KMS-11 (cell line): ENCODE data around the gene PGLYRP2.

Source experiments
- H2AFZ ChIP-seq: fragments of 200-600 bp; sonication (generic); 2 replicates; pipeline ENCODE4 v1.6.1; 2016; ENCODE audit warnings: antibody characterized with exemption, mixed run types, low read depth
- H3K27ac ChIP-seq: fragments of 200-600 bp; sonication (generic); 2 replicates; pipeline ENCODE4 v1.6.1; 2016; ENCODE audit warnings: mild to moderate bottlenecking, mixed run types
- H3K27me3 ChIP-seq: fragments of 200-600 bp; sonication (generic); 2 replicates; pipeline ENCODE4 v1.6.1; 2017; ENCODE audit warnings: mild to moderate bottlenecking, low read depth, mixed run types, moderate library complexity; ENCODE audit not compliant: insufficient read depth
- H3K36me3 ChIP-seq: fragments of 200-600 bp; sonication (generic); 2 replicates; pipeline ENCODE4 v1.6.1; 2017; ENCODE audit warnings: mild to moderate bottlenecking, mixed run types; ENCODE audit not compliant: insufficient read depth
- H3K4me1 ChIP-seq: fragments of 200-600 bp; sonication (generic); 2 replicates; pipeline ENCODE4 v1.6.1; 2016; ENCODE audit warnings: mild to moderate bottlenecking, low read depth, mixed run types; ENCODE audit not compliant: poor library complexity, severe bottlenecking
- H3K4me2 ChIP-seq: fragments of 200-600 bp; sonication (generic); 2 replicates; pipeline ENCODE4 v1.7.0; 2016; ENCODE audit warnings: mild to moderate bottlenecking, mixed run types
- H3K4me3 ChIP-seq: fragments of 200-600 bp; sonication (generic); IDR thresholded peaks from 2 replicates; pipeline ENCODE4 v1.6.1; 2017; ENCODE audit warnings: low read depth, low read length, mixed read lengths; ENCODE audit not compliant: insufficient read depth
- H3K79me2 ChIP-seq: fragments of 200-600 bp; sonication (generic); 2 replicates; pipeline ENCODE4 v1.6.1; 2016; ENCODE audit warnings: low read depth, mixed run types; ENCODE audit not compliant: insufficient read depth
- H3K9ac ChIP-seq: fragments of 200-600 bp; sonication (generic); 2 replicates; pipeline ENCODE4 v1.6.1; 2016; ENCODE audit warnings: mild to moderate bottlenecking, mixed run types
- H4K20me1 ChIP-seq: fragments of 200-600 bp; sonication (generic); 2 replicates; pipeline ENCODE4 v1.6.1; 2016; ENCODE audit warnings: mild to moderate bottlenecking, mixed run types; ENCODE audit not compliant: insufficient read depth
- CTCF ChIP-seq: fragments of 200-600 bp; sonication (generic); conservative IDR thresholded peaks from 2 replicates; pipeline ENCODE4 v1.6.1; 2017; ENCODE audit warnings: low read depth, mild to moderate bottlenecking, antibody characterized with exemption, low read length, moderate library complexity, mixed read lengths

The PGLYRP2 gene

GRCh38 chr19:15453091-15453578 is 26.2 kb downstream of the PGLYRP2 start:
- peaks cover 6% of the 10 kb centered on the region for H3K4me1 ChIP-seq
- no peak overlapping the region for H3K9ac ChIP-seq
- no peak for TF ChIP-seq CTCF
- H4K20me1 ChIP-seq: no peaks in the 10 kb centered on the region
- H3K4me2 ChIP-seq: no peak overlapping the region
- H3K27ac ChIP-seq: no peak overlapping the region
- no peaks in the 10 kb centered on the region for H3K36me3 ChIP-seq
- no peak overlapping the region for H2AFZ ChIP-seq
- no peak overlapping the region for H3K4me3 ChIP-seq
- H3K79me2 ChIP-seq: no peaks in the 10 kb centered on the region
- H3K27me3 ChIP-seq: no peaks in the 10 kb centered on the region

GRCh38 chr19:15452111-15453047 is 26.9 kb downstream of the PGLYRP2 start:
- Histone ChIP-seq H3K27ac (no peak overlapping the region), H3K79me2 (no peaks in the 10 kb centered on the region), H3K4me2 (no peak overlapping the region), H3K4me3 (no peak overlapping the region), H2AFZ (no peak overlapping the region), H4K20me1 (no peaks in the 10 kb centered on the region), H3K36me3 (no peaks in the 10 kb centered on the region), H3K4me1 (peaks cover 6% of the 10 kb centered on the region), H3K9ac (no peak overlapping the region), H3K27me3 (no peaks in the 10 kb centered on the region)
- TF ChIP-seq CTCF: no peak

GRCh38 chr19:15450528-15450890 is 28.8 kb downstream of the PGLYRP2 start:
- Histone ChIP-seq H3K79me2 (no peaks in the 10 kb centered on the region), H3K9ac (no peak overlapping the region), H3K4me3 (no peak overlapping the region), H4K20me1 (no peaks in the 10 kb centered on the region), H3K27me3 (no peaks in the 10 kb centered on the region), H3K4me1 (peaks cover 6% of the 10 kb centered on the region), H3K27ac (no peak overlapping the region), H2AFZ (no peak overlapping the region), H3K36me3 (no peaks in the 10 kb centered on the region), H3K4me2 (no peak overlapping the region)
- no peak for TF ChIP-seq CTCF

GRCh38 chr19:15449620-15450527 is 29.4 kb downstream of the PGLYRP2 start, which contains the start of gene WIZ:
TSS of gene WIZ (minus strand) at chr19:15449956. CDS start at chr19:15448307, 1,649 bp downstream.
- H3K79me2 ChIP-seq: no peaks in the 10 kb centered on the region
- TF ChIP-seq CTCF: no peak
- H3K9ac ChIP-seq: no peak within 1 kb of the TSS
- H2AFZ ChIP-seq: peak within 1 kb of the TSS; percentile 67
- peaks cover 6% of the 10 kb centered on the region for H3K4me1 ChIP-seq
- no peak within 1 kb of the TSS for H3K4me3 ChIP-seq
- H4K20me1 ChIP-seq: no peaks in the 10 kb centered on the region
- H3K36me3 ChIP-seq: no peaks in the 10 kb centered on the region
- peak within 1 kb of the TSS; percentile 45; the same call in 1 of the 2 replicates for H3K4me2 ChIP-seq
- no peaks in the 10 kb centered on the region for H3K27me3 ChIP-seq
- no peak within 1 kb of the TSS for H3K27ac ChIP-seq
